GM18517 (cell line): ENCODE measurements around the gene NUDT3.
"Not testable (repeated sequence)": the region's sequence is repeated elsewhere in the genome, so short reads cannot be mapped to it uniquely, and the experiment has no call there.

ENCODE experiments used
- ATAC-seq: cut with Tn5 transposase; IDR thresholded peaks from one replicate; pipeline ENCODE4 v1.9.1; 2021; ENCODE audit warnings: mild to moderate bottlenecking, moderate library complexity; ENCODE audit not compliant: unreplicated experiment

NUDT3 gene

GRCh38 chr6:34346175-34347119 lies 46.0 kb downstream of the NUDT3 start:
- no peak for ATAC-seq

GRCh38 chr6:34343806-34344205 lies 48.7 kb downstream of the NUDT3 start:
- ATAC-seq, result no peak

GRCh38 chr6:34342247-34342646 lies 50.2 kb downstream of the NUDT3 start:
- ATAC-seq, result no peak

GRCh38 chr6:34341481-34341971 lies 50.9 kb downstream of the NUDT3 start:
- ATAC-seq, result no peak

- no peak for ATAC-seq
Measured at GRCh38 chr6:34340906-34341480, 51.5 kb downstream of the NUDT3 start.

GRCh38 chr6:34340394-34340793 lies 52.1 kb downstream of the NUDT3 start:
- ATAC-seq, result no peak

- ATAC-seq, result no peak
Measured at GRCh38 chr6:34339971-34340370, 52.5 kb downstream of the NUDT3 start.

GRCh38 chr6:34339432-34339831 lies 53.0 kb downstream of the NUDT3 start:
- ATAC-seq, result no peak

GRCh38 chr6:34338811-34339210 lies 53.7 kb downstream of the NUDT3 start:
- no peak for ATAC-seq

- no peak for ATAC-seq
Measured at GRCh38 chr6:34338377-34338776, 54.1 kb downstream of the NUDT3 start.

- ATAC-seq, result no peak
Measured at GRCh38 chr6:34334796-34335416, 57.6 kb downstream of the NUDT3 start.

GRCh38 chr6:34333858-34334257 lies 58.6 kb downstream of the NUDT3 start:
- peak; percentile 58 for ATAC-seq

GRCh38 chr6:34332251-34333198 lies 59.9 kb downstream of the NUDT3 start:
- no peak for ATAC-seq

GRCh38 chr6:34331371-34332050 lies 61.0 kb downstream of the NUDT3 start:
- ATAC-seq, result no peak

- ATAC-seq, result not testable (repeated sequence)
Measured at GRCh38 chr6:34329814-34330213, 62.7 kb downstream of the NUDT3 start.

- ATAC-seq, result no peak
Measured at GRCh38 chr6:34328969-34329368, 63.5 kb downstream of the NUDT3 start.

GRCh38 chr6:34327313-34328205 lies 64.9 kb downstream of the NUDT3 start:
- ATAC-seq, result not testable (repeated sequence)

- ATAC-seq, result no peak
Measured at GRCh38 chr6:34325633-34326032, 66.8 kb downstream of the NUDT3 start.
